Heart right ventricle (tissue), 16 donors: ENCODE measurements around the gene NXN. TPM values are rescaled to one million over a fixed set of nuclear protein-coding genes. Genes with fewer than 3 reads are reported as not detected.

ENCODE experiments used
- ATAC-seq, 8 donors: fragments of 200-7000 bp; cut with Tn5 transposase; one replicate each; pipeline ENCODE4 v1.9.1; 2020; ENCODE audit warnings: mild to moderate bottlenecking in 8 of 8, moderate library complexity in 8 of 8, moderate number of reproducible peaks in 1 of 8
- DNase-seq, 2 donors: peaks; one replicate each; pipeline ENCODE4 v3.0.0-alpha.2; 2020
- H3K27ac ChIP-seq, 10 donors: fragments of 200-600 bp; sonication (generic) in 2 of 10; one replicate each; pipeline versions ENCODE4 v1.5.0 to v1.8.0; 2020 to 2022; ENCODE audit warnings: mild to moderate bottlenecking in 3 of 10
- H3K27me3 ChIP-seq, 7 donors: fragments of 200-600 bp; one replicate each; pipeline ENCODE4 v1.8.0; 2021 to 2022; ENCODE audit warnings: mild to moderate bottlenecking in 2 of 7
- H3K36me3 ChIP-seq, 9 donors: fragments of 200-600 bp; sonication (generic) in 1 of 9; one replicate each; pipeline versions ENCODE4 v1.5.0 to v1.8.0; 2020 to 2022; ENCODE audit warnings: mild to moderate bottlenecking in 2 of 9
- H3K4me1 ChIP-seq, 9 donors: fragments of 200-600 bp; sonication (generic) in 1 of 9; one replicate each; pipeline versions ENCODE4 v1.5.0 to v1.8.0; 2020 to 2022; ENCODE audit warnings: mild to moderate bottlenecking in 4 of 9
- H3K4me3 ChIP-seq, 10 donors: fragments of 200-600 bp; sonication (generic) in 2 of 10; one replicate each; pipeline versions ENCODE4 v1.5.0 to v1.8.0; 2020 to 2022; ENCODE audit warnings: mild to moderate bottlenecking in 7 of 10, moderate library complexity in 2 of 10
- H3K9me3 ChIP-seq, 11 donors: fragments of 200-600 bp in 10 of 11; sonication (generic) in 2 of 11; one replicate each; pipeline versions ENCODE4 v1.5.0 to v1.8.0; 2013 to 2022; ENCODE audit warnings: mild to moderate bottlenecking in 2 of 11, control low read depth in 1 of 11, moderate library complexity in 1 of 11
- WGBS, 2 donors: extraction: QIAGEN DNeasy Blood & Tissue Kit; methylation state at CpG; one replicate each; pipeline ENCODE4 v1.1.7; 2013; ENCODE audit warnings: inconsistent platforms in 1 of 2; 5-methylcytosine and 5-hydroxymethylcytosine counted together
- intact Hi-C, 10 donors: fragments of 100-400 bp; cut with DNase I; formaldehyde crosslinking; loops; one replicate each; pipeline versions ENCODE4 v1.11.1 to v1.14.2; 2022
- polyA plus RNA-seq, 2 donors: library from polyadenylated mRNA; stranded (reverse); fragments of 200-250 nt; gene quantifications; one replicate each; pipeline ENCODE4 v1.2.3, GENCODE V29; 2013
- total RNA-seq, 10 donors: library from RNA; stranded (reverse); fragmentation: NEBNext Ultra II Directional in 3 of 10; extraction: Animal tissue kit (Norgen Biotek cat#: 25700) in 3 of 10; gene quantifications; one replicate each; pipeline versions ENCODE4 v1.2.1 to v1.2.4, GENCODE V29; 2021 to 2023
- TF ChIP-seq, protein P1 (sequence below), 9 donors: fragments of 200-600 bp; sonication (generic) in 2 of 9; IDR thresholded peaks; one replicate each; pipeline versions ENCODE4 v1.5.0 to v1.8.0; 2021 to 2022; ENCODE audit warnings: antibody characterized with exemption in 9 of 9, mild to moderate bottlenecking in 5 of 9, moderate library complexity in 1 of 9
- donor health status: Arrhythmogenic right ventricular cardiomyopathy.
- donor health status: ischemic (EF 13 %, LVEDD 7.1; RV severe dilation, severe dysfunction).
- donor health status: healthy with polysubstance abuse.
- donor health status: DM: no; HTN: yes; CAD: no.
- donor health status: DM: no; HTN: no; CAD: no.
- donor health status: ischemic (EF 25% LVEDD 6.9; RV normal size, moderate dysfunction).
- donor health status: ischemic (EF 25% LVEDD 5.7; RV mildly dilated, moderate dysfunction).
- donor health status: healthy.
- donor health status: DM: yes; HTN: yes; CAD: no.
- donor health status: Ischemic cardiomyopathy.
- donor health status: ischemic (EF 35%, LVEDD 5.7; RV mildly dilated, moderate dysfunction).
- donor health status: nonischemic (EF 11% LVEDD 7.7; RV severe dilation, severe dysfunction).
- donor health status: DM: yes; HTN: yes; CAD: no.
- donor health status: PGD.
- donor health status: ischemic (EF 29% LVEDD 5.4; RV normal size, mild dysfunction).
- donor health status: nonischemic (EF 23%, LVEDD 6.1; RV moderate dilation, normal function).

Gene NXN
- total and polyA plus RNA-seq, 12 donors, result 9.9 to 24.4 (median 15.9) TPM

DNA sequence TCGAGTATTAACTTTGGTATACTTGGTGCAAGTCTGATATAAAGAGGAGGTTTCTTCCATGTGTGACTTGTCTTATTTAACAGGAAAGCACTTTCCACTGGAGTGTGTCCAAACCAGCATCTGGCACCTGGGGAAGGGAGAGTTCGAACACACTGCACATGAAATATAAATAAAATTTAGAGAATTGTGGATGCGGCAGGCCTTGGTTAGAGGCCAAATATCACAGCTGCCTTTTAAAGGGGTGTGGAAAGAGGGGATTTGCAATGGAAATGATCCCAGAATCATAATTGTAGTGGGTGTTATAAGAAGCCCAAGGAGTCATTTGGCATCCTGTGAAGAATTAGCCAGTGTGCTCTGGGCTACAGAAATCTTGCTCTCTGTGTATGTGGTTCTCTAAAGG is 4.3 kb upstream of the NXN start:
- intact Hi-C loops, result loop anchor here in 3 of 10 donors (5.0 kb wide), 2 partner anchors 187 to 572 kb away; a partner anchor contains a TSS
- Histone ChIP-seq H3K36me3 (no peaks in the 10 kb centered on the region), H3K27ac (no peak overlapping the region), H3K9me3 (no peaks in the 10 kb centered on the region), H3K4me3 (no peak overlapping the region), H3K27me3 (no peaks in the 10 kb centered on the region), H3K4me1 (peaks cover 4 to 14% (median 11%) of the 10 kb centered on the region in 9 donors)
- WGBS, 2 donors, result 57 to 71% methylated on average over 3 of the region's 3 CpGs
- ATAC-seq (no peak), DNase-seq (no peak)
- TF ChIP-seq, protein P1, sequence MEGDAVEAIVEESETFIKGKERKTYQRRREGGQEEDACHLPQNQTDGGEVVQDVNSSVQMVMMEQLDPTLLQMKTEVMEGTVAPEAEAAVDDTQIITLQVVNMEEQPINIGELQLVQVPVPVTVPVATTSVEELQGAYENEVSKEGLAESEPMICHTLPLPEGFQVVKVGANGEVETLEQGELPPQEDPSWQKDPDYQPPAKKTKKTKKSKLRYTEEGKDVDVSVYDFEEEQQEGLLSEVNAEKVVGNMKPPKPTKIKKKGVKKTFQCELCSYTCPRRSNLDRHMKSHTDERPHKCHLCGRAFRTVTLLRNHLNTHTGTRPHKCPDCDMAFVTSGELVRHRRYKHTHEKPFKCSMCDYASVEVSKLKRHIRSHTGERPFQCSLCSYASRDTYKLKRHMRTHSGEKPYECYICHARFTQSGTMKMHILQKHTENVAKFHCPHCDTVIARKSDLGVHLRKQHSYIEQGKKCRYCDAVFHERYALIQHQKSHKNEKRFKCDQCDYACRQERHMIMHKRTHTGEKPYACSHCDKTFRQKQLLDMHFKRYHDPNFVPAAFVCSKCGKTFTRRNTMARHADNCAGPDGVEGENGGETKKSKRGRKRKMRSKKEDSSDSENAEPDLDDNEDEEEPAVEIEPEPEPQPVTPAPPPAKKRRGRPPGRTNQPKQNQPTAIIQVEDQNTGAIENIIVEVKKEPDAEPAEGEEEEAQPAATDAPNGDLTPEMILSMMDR (IDR thresholded peaks at IDR 0.05), result no peak

DNA sequence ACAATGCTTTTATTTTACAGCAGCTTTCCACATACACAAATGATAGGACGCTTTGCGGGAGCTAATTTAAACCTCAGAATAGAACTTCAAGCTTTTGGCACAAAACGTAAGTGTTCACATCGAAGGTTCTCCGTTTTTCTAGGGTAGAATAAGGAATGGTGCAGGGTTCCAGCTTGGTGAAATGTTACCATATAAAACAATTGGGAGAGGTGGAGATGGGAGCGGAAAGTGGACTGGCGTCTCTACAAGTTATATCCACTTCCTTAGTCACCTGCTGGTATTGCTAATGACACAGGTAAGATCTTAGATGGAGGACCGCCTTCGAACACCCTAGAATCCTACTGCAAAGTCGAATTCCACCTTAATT is 1.7 kb upstream of the NXN start:
- intact Hi-C loops, result loop anchor here in 9 of 10 donors (1.0 to 5.0 kb wide), 5 partner anchors 184 to 569 kb away; a partner anchor contains a TSS
- H3K36me3 ChIP-seq, result no peaks in the 10 kb centered on the region
- H3K27me3 ChIP-seq, result peaks cover 0 to 25% (median 0%) of the 10 kb centered on the region in 7 donors
- H3K4me1 ChIP-seq, result peaks cover 4 to 37% (median 27%) of the 10 kb centered on the region in 9 donors
- TF ChIP-seq, protein P1 (IDR thresholded peaks at IDR 0.05), result peak in 1 of 9 donors; percentile 0
- WGBS, 2 donors, result 37 to 42% methylated on average over 10 of the region's 10 CpGs
- peak overlapping the region in 1 of 10 donors; percentile 66 for H3K27ac ChIP-seq
- ATAC-seq (no peak), DNase-seq (no peak)
- H3K4me3 ChIP-seq, result peak overlapping the region in 2 of 10 donors; percentile 35 to 82
- H3K9me3 ChIP-seq, result no peaks in the 10 kb centered on the region

- peak; percentile 61 to 90 (median 72) for ATAC-seq
- Histone ChIP-seq H3K36me3 (no peaks in the 10 kb centered on the region), H3K27ac (peak overlapping the region; percentile 43 to 84 (median 79)), H3K9me3 (no peaks in the 10 kb centered on the region), H3K4me3 (peak overlapping the region in 9 of 10 donors; percentile 51 to 94 (median 82)), H3K27me3 (peaks cover 0 to 25% (median 0%) of the 10 kb centered on the region in 7 donors), H3K4me1 (peaks cover 4 to 43% (median 30%) of the 10 kb centered on the region in 9 donors)
- WGBS, 2 donors, result 30 to 35% methylated on average over 43 of the region's 43 CpGs
- peak; percentile 59 to 85 for DNase-seq
- intact Hi-C loops, result loop anchor here in 9 of 10 donors (1.0 to 5.0 kb wide), 5 partner anchors 183 to 568 kb away; a partner anchor contains a TSS
- TF ChIP-seq, protein P1 (IDR thresholded peaks at IDR 0.05), result peak; percentile 52 to 84 (median 79)
Observed at GRCh38 chr17:980406-981291, 1.1 kb upstream of the NXN start.

GRCh38 chr17:979212-979538 is 401 bp downstream of the NXN start:
- Histone ChIP-seq H3K36me3 (no peaks in the 10 kb centered on the region), H3K27me3 (peaks cover 0 to 25% (median 0%) of the 10 kb centered on the region in 7 donors), H3K4me3 (peak overlapping the region; percentile 49 to 94 (median 81)), H3K9me3 (no peaks in the 10 kb centered on the region), H3K27ac (peak overlapping the region in 9 of 10 donors; percentile 51 to 84 (median 70)), H3K4me1 (peaks cover 4 to 53% (median 37%) of the 10 kb centered on the region in 9 donors)
- ATAC-seq, result peak in 4 of 8 donors; percentile 20 to 60 (median 34)
- WGBS, 2 donors, result 0 to 1% methylated on average over 19 to 28 of the region's 42 CpGs
- intact Hi-C loops, result loop anchor here (1.0 to 10.0 kb wide), 10 partner anchors 42 to 104 kb away; no protein-coding TSS in a partner anchor
- DNase-seq, result no peak
- TF ChIP-seq, protein P1 (IDR thresholded peaks at IDR 0.05), result no peak
